ENCODE measurements around the gene KDM4E. TPM values are rescaled to one million over a fixed set of nuclear protein-coding genes. Genes with fewer than 3 reads are reported as not detected.

The KDM4E gene
- not detected for total RNA-seq

DNA sequence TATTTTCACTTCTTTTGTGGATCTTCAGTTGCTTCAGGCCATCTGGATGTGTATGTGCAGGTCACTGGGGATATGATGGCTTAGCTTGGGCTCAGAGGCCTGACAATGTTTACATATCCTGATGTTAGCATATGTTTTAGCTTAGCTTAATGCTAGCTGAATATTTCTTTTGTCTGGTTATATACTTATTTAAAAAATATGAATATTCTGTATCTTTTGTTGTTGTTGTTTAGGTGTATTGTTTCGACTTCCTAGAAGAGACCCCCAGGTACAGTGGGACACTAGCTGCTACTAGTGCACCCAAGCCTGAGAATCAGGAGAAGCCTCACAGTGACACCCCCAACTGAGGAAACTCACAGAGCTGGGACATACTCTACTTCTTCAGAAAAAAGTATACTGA lies at the start of gene KDM4E:
KDM4E (plus strand) TSS at position 301 of the 400 bp plus-strand sequence. CDS start 300 bp downstream, outside the sequence.
- Histone ChIP-seq H3K4me1 (replicated peaks) (no peaks in the 10 kb centered on the region), H3K27me3 (replicated peaks; ENCODE audit: insufficient read depth) (no peaks in the 10 kb centered on the region), H3K27ac (no peak within 1 kb of the TSS), H3K36me3 (no peaks in the 10 kb centered on the region), H3K4me3 (no peak within 1 kb of the TSS), H3K9me3 (no peaks in the 10 kb centered on the region)
- intact Hi-C loops (cut with DNase I), result no loop called here
- 98% methylated on average over 1 of the region's 1 CpG for WGBS
- TF ChIP-seq, protein P1, sequence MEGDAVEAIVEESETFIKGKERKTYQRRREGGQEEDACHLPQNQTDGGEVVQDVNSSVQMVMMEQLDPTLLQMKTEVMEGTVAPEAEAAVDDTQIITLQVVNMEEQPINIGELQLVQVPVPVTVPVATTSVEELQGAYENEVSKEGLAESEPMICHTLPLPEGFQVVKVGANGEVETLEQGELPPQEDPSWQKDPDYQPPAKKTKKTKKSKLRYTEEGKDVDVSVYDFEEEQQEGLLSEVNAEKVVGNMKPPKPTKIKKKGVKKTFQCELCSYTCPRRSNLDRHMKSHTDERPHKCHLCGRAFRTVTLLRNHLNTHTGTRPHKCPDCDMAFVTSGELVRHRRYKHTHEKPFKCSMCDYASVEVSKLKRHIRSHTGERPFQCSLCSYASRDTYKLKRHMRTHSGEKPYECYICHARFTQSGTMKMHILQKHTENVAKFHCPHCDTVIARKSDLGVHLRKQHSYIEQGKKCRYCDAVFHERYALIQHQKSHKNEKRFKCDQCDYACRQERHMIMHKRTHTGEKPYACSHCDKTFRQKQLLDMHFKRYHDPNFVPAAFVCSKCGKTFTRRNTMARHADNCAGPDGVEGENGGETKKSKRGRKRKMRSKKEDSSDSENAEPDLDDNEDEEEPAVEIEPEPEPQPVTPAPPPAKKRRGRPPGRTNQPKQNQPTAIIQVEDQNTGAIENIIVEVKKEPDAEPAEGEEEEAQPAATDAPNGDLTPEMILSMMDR (IDR thresholded peaks at IDR 0.05), result no peak
- TF ChIP-seq POLR2A (IDR thresholded peaks at IDR 0.05) (no peak), POLR2AphosphoS5 (IDR thresholded peaks at IDR 0.05) (no peak)
- DNase-seq (ENCODE audit: low spot score), result no peak

DNA sequence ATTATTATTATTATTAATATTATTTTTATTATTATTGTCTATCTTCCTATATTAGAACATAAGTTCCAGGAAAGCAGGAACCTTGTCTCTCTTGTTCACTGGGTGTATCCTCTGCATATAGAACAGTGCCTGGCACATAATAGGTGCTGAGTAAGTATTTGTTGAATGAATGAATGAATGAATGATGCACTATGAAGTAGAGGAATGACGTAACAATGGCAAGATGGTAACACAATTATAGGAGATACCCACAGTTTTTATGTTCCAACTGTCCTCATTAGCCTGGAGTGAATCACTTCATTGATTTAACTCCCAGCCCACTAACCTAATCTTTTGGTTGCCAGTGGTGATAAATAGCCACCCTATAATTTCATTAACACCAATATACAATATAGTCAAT lies 49.5 kb upstream of the KDM4E start:
- Histone ChIP-seq H3K27me3 (replicated peaks; ENCODE audit: insufficient read depth) (no peaks in the 10 kb centered on the region), H3K4me3 (no peak overlapping the region), H3K4me1 (replicated peaks) (no peaks in the 10 kb centered on the region), H3K36me3 (no peaks in the 10 kb centered on the region), H3K27ac (no peak overlapping the region), H3K9me3 (no peaks in the 10 kb centered on the region)
- intact Hi-C loops (cut with DNase I), result loop anchor here (10.0 kb wide), 2 partner anchors 211 to 789 kb away; partner anchors contain the start of gene AMOTL1
- no peak for DNase-seq (ENCODE audit: low spot score)
- TF ChIP-seq, protein P1 (IDR thresholded peaks at IDR 0.05), result no peak
- TF ChIP-seq POLR2AphosphoS5 (IDR thresholded peaks at IDR 0.05), result no peak
- no peak for TF ChIP-seq POLR2A (IDR thresholded peaks at IDR 0.05)
- 96% methylated on average over 1 of the region's 1 CpG for WGBS

DNA sequence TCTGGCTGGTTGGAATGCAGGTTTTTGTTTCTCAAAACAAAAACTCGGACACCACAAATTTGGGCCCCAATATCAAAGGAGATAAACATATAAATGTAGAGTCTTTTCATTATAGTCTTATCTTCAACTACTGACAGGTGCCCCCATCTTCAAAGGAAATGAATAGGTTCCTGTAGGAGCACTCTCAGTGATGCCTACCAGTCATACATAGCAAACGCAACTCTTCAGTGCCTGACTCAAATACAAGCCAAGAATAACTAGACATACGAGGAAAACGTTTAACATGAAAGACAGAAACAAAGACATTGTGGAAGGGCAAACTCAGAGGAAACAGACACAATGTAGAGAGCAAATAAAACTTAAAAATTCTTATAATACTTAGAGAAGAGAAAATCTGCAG lies 37.7 kb upstream of the KDM4E start:
- DNase-seq (ENCODE audit: low spot score), result no peak
- Histone ChIP-seq H3K36me3 (no peaks in the 10 kb centered on the region), H3K27me3 (replicated peaks; ENCODE audit: insufficient read depth) (no peaks in the 10 kb centered on the region), H3K9me3 (no peaks in the 10 kb centered on the region), H3K27ac (no peak overlapping the region), H3K4me3 (no peak overlapping the region), H3K4me1 (replicated peaks) (no peaks in the 10 kb centered on the region)
- no peak for TF ChIP-seq POLR2AphosphoS5 (IDR thresholded peaks at IDR 0.05)
- TF ChIP-seq, protein P1 (IDR thresholded peaks at IDR 0.05), result no peak
- no peak for TF ChIP-seq POLR2A (IDR thresholded peaks at IDR 0.05)
- 74% methylated on average over 4 of the region's 4 CpGs for WGBS
- intact Hi-C loops (cut with DNase I), result no loop called here

DNA sequence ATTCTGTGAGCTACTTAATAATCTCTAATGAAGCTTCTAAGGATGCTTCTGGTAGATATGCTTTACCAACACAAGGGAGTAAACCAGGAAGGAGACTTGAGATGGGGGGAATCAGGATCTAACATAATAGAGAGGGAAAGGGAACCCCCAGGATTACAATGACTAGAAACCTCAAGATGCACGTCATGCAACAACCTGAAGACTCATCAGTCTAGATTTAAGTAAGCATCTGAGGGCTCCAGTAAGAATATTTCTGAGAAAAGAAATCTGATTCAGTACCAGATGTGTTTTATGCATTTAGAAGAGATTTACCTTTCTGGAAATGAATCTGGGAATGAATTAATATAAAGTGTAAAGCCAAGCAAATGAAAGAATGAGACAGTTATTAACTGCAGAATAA lies 36.3 kb upstream of the KDM4E start:
- DNase-seq (ENCODE audit: low spot score), result no peak

DNA sequence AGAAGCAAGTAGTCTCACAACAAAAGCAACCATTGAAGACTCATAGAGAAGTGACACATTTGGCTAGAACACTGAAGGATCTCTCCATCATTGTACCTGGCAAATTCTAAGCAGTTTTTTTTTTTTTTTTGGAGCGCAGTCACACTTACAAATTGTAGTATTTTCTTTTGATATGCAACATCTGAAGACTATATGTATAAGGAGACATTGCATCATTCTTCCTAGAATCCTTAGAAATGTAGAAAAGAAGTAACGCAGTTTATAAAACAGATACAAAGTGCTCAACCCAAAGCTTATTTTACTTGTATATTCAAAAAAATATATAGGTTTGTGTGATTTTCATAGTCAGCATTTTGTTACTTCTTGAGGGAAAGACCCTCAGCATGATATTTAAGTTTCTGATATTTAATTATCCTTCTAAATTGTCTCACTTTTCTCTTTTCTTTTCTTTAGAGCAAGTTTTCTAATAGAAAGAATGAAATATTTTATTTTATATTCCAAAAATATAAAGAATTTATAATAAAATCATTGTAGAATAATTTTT lies 31.6 kb upstream of the KDM4E start:
- 96% methylated on average over 2 of the region's 2 CpGs for WGBS
- TF ChIP-seq POLR2AphosphoS5 (IDR thresholded peaks at IDR 0.05) (no peak), POLR2A (IDR thresholded peaks at IDR 0.05) (no peak)
- TF ChIP-seq, protein P1 (IDR thresholded peaks at IDR 0.05), result no peak
- H3K36me3 ChIP-seq, result no peaks in the 10 kb centered on the region
- H3K4me1 ChIP-seq (replicated peaks), result no peaks in the 10 kb centered on the region
- no peak overlapping the region for H3K4me3 ChIP-seq
- no peak for DNase-seq (ENCODE audit: low spot score)
- no peaks in the 10 kb centered on the region for H3K27me3 ChIP-seq (replicated peaks; ENCODE audit: insufficient read depth)
- intact Hi-C loops (cut with DNase I), result no loop called here
- no peaks in the 10 kb centered on the region for H3K9me3 ChIP-seq
- no peak overlapping the region for H3K27ac ChIP-seq

More for the DNA sequence above, 36.3 kb upstream of the KDM4E start:
- H3K4me1 ChIP-seq (replicated peaks), result no peaks in the 10 kb centered on the region
- no peak overlapping the region for H3K4me3 ChIP-seq
- TF ChIP-seq POLR2A (IDR thresholded peaks at IDR 0.05), result no peak
- TF ChIP-seq, protein P1 (IDR thresholded peaks at IDR 0.05), result no peak
- no peak for TF ChIP-seq POLR2AphosphoS5 (IDR thresholded peaks at IDR 0.05)
- H3K27me3 ChIP-seq (replicated peaks; ENCODE audit: insufficient read depth), result no peaks in the 10 kb centered on the region
- WGBS, result 81% methylated on average over 1 of the region's 1 CpG
- intact Hi-C loops (cut with DNase I), result no loop called here
- no peaks in the 10 kb centered on the region for H3K9me3 ChIP-seq
- H3K27ac ChIP-seq, result no peak overlapping the region
- H3K36me3 ChIP-seq, result no peaks in the 10 kb centered on the region

Data from prostate gland (tissue), 2 donors.